Fibroblast of pulmonary artery (primary cell): ENCODE measurements around the gene SLC36A4.

Source experiments
- DNase-seq: peaks from one replicate; pipeline ENCODE4 v3.0.0-alpha.2; 2010; ENCODE audit warnings: low read depth
- H3K4me3 ChIP-seq: replicated peaks from 2 replicates; pipeline ENCODE4 v1.5.1; 2011; ENCODE audit warnings: low read depth, mild to moderate bottlenecking, control low read depth, low read length, moderate library complexity
- CTCF ChIP-seq: IDR thresholded peaks from 2 replicates; pipeline ENCODE4 v1.5.1; 2011; ENCODE audit warnings: mild to moderate bottlenecking, control low read depth, low read length, inconsistent platforms; ENCODE audit errors: missing control alignments

Gene SLC36A4

GRCh38 chr11:93213622-93214021 is 15.8 kb upstream of the SLC36A4 start:
- no peak for DNase-seq

GRCh38 chr11:93212094-93212493 is 14.3 kb upstream of the SLC36A4 start:
- TF ChIP-seq CTCF, result no peak
- H3K4me3 ChIP-seq, result no peak overlapping the region
- no peak for DNase-seq

More at GRCh38 chr11:93213622-93214021, 15.8 kb upstream of the SLC36A4 start:
- TF ChIP-seq CTCF, result no peak
- no peak overlapping the region for H3K4me3 ChIP-seq

GRCh38 chr11:93209466-93209865 is 11.7 kb upstream of the SLC36A4 start:
- no peak for TF ChIP-seq CTCF
- no peak for DNase-seq
- no peak overlapping the region for H3K4me3 ChIP-seq

GRCh38 chr11:93208663-93209270 is 11.0 kb upstream of the SLC36A4 start:
- no peak for TF ChIP-seq CTCF
- no peak for DNase-seq
- H3K4me3 ChIP-seq, result no peak overlapping the region

- H3K4me3 ChIP-seq, result no peak overlapping the region
- TF ChIP-seq CTCF, result no peak
- no peak for DNase-seq
Observed at GRCh38 chr11:93199616-93200015, 1.8 kb upstream of the SLC36A4 start.

- H3K4me3 ChIP-seq, result peak overlapping the region; percentile 82
- TF ChIP-seq CTCF, result no peak
- DNase-seq, result peak; percentile 49
Observed at GRCh38 chr11:93198215-93198845, 539 bp upstream of the SLC36A4 start.
